ENCODE results near the gene PERM1.

PERM1 gene

GRCh38 chr1:941588-942383, 40.1 kb downstream of the PERM1 start:
- Histone ChIP-seq H3K4me1 (ENCODE audit: insufficient read depth, low read length, severe bottlenecking) (peaks cover 9% of the 10 kb centered on the region), H3K27me3 (ENCODE audit: insufficient read depth, low read length) (peaks cover 19% of the 10 kb centered on the region; the same call in 1 of the 2 replicates), H3K4me3 (ENCODE audit: low read depth, low read length, poor library complexity, severe bottlenecking) (no peak overlapping the region), H3K27ac (ENCODE audit: low read depth, low read length, poor library complexity, severe bottlenecking) (no peak overlapping the region), H3K36me3 (ENCODE audit: insufficient read depth, low read length) (peaks cover 33% of the 10 kb centered on the region), H3K4me2 (ENCODE audit: low read length) (peak overlapping the region; percentile 39; the same call in 1 of the 2 replicates), H3K9me3 (ENCODE audit: low read length) (no peaks in the 10 kb centered on the region), H3K79me2 (ENCODE audit: insufficient read depth, low read length) (no peaks in the 10 kb centered on the region), H3K9me2 (ENCODE audit: low read depth, low read length) (no peaks in the 10 kb centered on the region), H3K9ac (ENCODE audit: low read length) (no peak overlapping the region), H4K20me1 (ENCODE audit: insufficient read depth, low read length) (no peaks in the 10 kb centered on the region), H2AFZ (ENCODE audit: low read length) (no peak overlapping the region), H3F3A (ENCODE audit: insufficient read depth, low read length) (no peaks in the 10 kb centered on the region)
- TF ChIP-seq EZH2 (IDR thresholded peaks at IDR 0.05; ENCODE audit: borderline replicate concordance, low read length) = 0 out of 2 replicates have a peak, but pooled peaks have one; percentile 67
- TF ChIP-seq, protein P1, sequence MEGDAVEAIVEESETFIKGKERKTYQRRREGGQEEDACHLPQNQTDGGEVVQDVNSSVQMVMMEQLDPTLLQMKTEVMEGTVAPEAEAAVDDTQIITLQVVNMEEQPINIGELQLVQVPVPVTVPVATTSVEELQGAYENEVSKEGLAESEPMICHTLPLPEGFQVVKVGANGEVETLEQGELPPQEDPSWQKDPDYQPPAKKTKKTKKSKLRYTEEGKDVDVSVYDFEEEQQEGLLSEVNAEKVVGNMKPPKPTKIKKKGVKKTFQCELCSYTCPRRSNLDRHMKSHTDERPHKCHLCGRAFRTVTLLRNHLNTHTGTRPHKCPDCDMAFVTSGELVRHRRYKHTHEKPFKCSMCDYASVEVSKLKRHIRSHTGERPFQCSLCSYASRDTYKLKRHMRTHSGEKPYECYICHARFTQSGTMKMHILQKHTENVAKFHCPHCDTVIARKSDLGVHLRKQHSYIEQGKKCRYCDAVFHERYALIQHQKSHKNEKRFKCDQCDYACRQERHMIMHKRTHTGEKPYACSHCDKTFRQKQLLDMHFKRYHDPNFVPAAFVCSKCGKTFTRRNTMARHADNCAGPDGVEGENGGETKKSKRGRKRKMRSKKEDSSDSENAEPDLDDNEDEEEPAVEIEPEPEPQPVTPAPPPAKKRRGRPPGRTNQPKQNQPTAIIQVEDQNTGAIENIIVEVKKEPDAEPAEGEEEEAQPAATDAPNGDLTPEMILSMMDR (IDR thresholded peaks at IDR 0.05; ENCODE audit: low read length) = no peak

DNA sequence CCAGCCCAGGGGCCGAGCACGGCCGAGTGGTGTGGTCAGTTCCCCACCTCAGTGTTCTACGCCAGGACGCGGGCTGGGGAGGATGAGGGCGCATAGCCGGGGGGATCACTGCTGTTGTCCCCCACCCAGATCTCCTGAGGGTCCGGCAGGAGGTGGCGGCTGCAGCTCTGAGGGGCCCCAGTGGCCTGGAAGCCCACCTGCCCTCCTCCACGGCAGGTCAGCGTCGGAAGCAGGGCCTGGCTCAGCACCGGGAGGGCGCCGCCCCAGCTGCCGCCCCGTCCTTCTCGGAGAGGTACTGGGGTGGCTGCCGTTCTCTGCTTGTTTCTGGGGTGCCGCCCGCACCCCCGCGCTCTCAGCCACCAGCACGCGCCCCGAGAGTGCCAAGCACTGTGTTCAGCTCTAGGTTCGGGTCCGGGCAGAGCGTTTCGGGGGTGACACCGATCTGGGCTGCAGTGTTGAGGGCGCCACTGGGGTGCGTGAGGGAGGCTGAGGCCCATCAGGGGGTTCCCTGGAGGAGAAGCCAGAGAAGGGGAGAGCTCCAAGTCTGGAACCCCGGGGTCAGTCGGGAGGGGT, 40.8 kb downstream of the PERM1 start:
- H3K9me2 ChIP-seq (ENCODE audit: low read depth, low read length) = no peaks in the 10 kb centered on the region
- H4K20me1 ChIP-seq (ENCODE audit: insufficient read depth, low read length) = no peaks in the 10 kb centered on the region
- no peak overlapping the region for H3K9ac ChIP-seq (ENCODE audit: low read length)
- H3K27me3 ChIP-seq (ENCODE audit: insufficient read depth, low read length) = peaks cover 20% of the 10 kb centered on the region; the same call in 1 of the 2 replicates
- TF ChIP-seq, protein P1 (IDR thresholded peaks at IDR 0.05; ENCODE audit: low read length) = no peak
- TF ChIP-seq EZH2 (IDR thresholded peaks at IDR 0.05; ENCODE audit: borderline replicate concordance, low read length) = no peak
- peaks cover 9% of the 10 kb centered on the region for H3K4me1 ChIP-seq (ENCODE audit: insufficient read depth, low read length, severe bottlenecking)
- H3K4me2 ChIP-seq (ENCODE audit: low read length) = peak overlapping the region; percentile 39; the same call in 1 of the 2 replicates
- no peaks in the 10 kb centered on the region for H3K79me2 ChIP-seq (ENCODE audit: insufficient read depth, low read length)
- H3K27ac ChIP-seq (ENCODE audit: low read depth, low read length, poor library complexity, severe bottlenecking) = no peak overlapping the region
- no peaks in the 10 kb centered on the region for H3F3A ChIP-seq (ENCODE audit: insufficient read depth, low read length)
- no peak overlapping the region for H3K4me3 ChIP-seq (ENCODE audit: low read depth, low read length, poor library complexity, severe bottlenecking)
- H3K36me3 ChIP-seq (ENCODE audit: insufficient read depth, low read length) = peaks cover 27% of the 10 kb centered on the region
- H3K9me3 ChIP-seq (ENCODE audit: low read length) = no peaks in the 10 kb centered on the region
- no peak overlapping the region for H2AFZ ChIP-seq (ENCODE audit: low read length)

DNA sequence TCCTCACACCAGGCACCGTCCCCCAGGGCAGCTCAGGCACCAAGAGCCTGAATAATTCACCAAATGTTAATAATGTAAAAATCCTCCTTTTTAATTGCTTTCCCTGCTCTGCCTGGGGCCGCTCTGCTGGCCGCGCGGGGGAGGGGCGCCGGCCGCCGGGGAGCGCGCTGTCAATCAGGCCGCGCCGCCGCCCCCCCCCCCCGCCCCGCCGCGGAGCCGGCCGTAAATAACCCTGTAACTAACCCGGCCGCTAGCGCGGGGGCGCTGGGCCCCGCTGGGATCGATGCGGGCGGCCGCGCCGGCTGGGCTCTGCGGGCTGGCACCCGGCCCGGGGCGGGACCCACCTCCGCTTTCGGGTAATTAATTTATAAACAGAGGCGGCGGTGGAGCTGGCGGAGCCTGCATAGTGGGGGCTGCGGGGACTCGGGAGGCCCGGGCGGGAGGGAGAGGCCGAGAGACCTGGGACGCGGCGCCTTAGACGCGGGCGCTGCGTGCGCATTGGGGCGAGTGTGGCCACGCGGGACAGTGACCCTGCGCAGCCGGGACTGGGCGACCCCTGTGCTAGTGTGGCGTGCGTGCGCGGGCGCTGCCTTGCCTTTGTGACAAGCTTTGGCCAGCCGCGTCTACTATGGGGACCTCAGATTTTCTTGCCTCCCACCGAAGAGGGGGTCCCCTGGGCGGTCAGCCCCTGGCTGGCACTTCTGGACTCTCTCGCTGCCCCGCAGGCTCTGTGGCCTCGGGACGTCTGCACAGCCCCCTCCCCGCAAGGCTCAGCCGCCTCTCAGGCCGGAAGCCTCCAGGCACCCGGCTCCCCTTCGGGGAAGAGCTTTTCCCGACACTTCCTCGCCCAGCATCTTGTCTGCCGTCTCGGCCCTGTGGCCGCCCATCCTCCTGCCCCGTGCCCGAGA, 41.5 kb downstream of the PERM1 start:
- Histone ChIP-seq H3K36me3 (ENCODE audit: insufficient read depth, low read length) (peaks cover 20% of the 10 kb centered on the region), H3K27me3 (ENCODE audit: insufficient read depth, low read length) (peaks cover 20% of the 10 kb centered on the region; the same call in 1 of the 2 replicates), H3K9ac (ENCODE audit: low read length) (no peak overlapping the region), H3K4me1 (ENCODE audit: insufficient read depth, low read length, severe bottlenecking) (peaks cover 9% of the 10 kb centered on the region), H3K9me3 (ENCODE audit: low read length) (no peaks in the 10 kb centered on the region), H3K27ac (ENCODE audit: low read depth, low read length, poor library complexity, severe bottlenecking) (no peak overlapping the region), H3K9me2 (ENCODE audit: low read depth, low read length) (no peaks in the 10 kb centered on the region), H3F3A (ENCODE audit: insufficient read depth, low read length) (no peaks in the 10 kb centered on the region), H3K4me2 (ENCODE audit: low read length) (no peak overlapping the region), H3K4me3 (ENCODE audit: low read depth, low read length, poor library complexity, severe bottlenecking) (no peak overlapping the region), H3K79me2 (ENCODE audit: insufficient read depth, low read length) (no peaks in the 10 kb centered on the region), H2AFZ (ENCODE audit: low read length) (no peak overlapping the region), H4K20me1 (ENCODE audit: insufficient read depth, low read length) (no peaks in the 10 kb centered on the region)
- no peak for TF ChIP-seq EZH2 (IDR thresholded peaks at IDR 0.05; ENCODE audit: borderline replicate concordance, low read length)
- TF ChIP-seq, protein P1 (IDR thresholded peaks at IDR 0.05; ENCODE audit: low read length) = no peak

All from OCI-LY1 (cell line).